ENCODE results near the gene C1orf94. TPM values are rescaled to one million over a fixed set of nuclear protein-coding genes. Genes with fewer than 3 reads are reported as not detected.

Gene C1orf94
- polyA plus RNA-seq, 1 donor (not counting 4 experiments of a cell fraction or from before 2014, with no cell fraction given) = 0.05 TPM

GRCh38 chr1:34213956-34214355 is 37.2 kb downstream of the C1orf94 start:
- Histone ChIP-seq H3K4me3 (ENCODE audit: control insufficient read depth in 2 of 3, extremely low read depth in 1 of 3, insufficient read depth in 2 of 3, low read depth in 1 of 3, low read length in 3 of 3) (no peak overlapping the region), H3K4me2 (ENCODE audit: control insufficient read depth, extremely low read depth, insufficient read depth, low read depth, low read length) (no peak overlapping the region), H3K36me3 (ENCODE audit: control insufficient read depth in 2 of 2, extremely low read depth in 1 of 2, insufficient read depth in 2 of 2, low read length in 2 of 2) (no peaks in the 10 kb centered on the region), H2AFZ (ENCODE audit: control insufficient read depth, low read length) (no peak overlapping the region), H3K9me1 (ENCODE audit: control insufficient read depth, extremely low read depth, insufficient read depth, low read length) (no peaks in the 10 kb centered on the region), H3K9me3 (ENCODE audit: control insufficient read depth, low read depth, low read length) (no peaks in the 10 kb centered on the region), H3K27ac (ENCODE audit: control insufficient read depth, insufficient read depth, low read length) (no peak overlapping the region), H3K4me1 (ENCODE audit: control insufficient read depth, extremely low read depth, insufficient read depth, low read length) (no peaks in the 10 kb centered on the region), H3K9ac (ENCODE audit: control insufficient read depth, extremely low read depth, insufficient read depth, low read length) (no peak overlapping the region), H3K27me3 (ENCODE audit: control insufficient read depth, extremely low read depth, insufficient read depth, low read length) (peaks cover 3% of the 10 kb centered on the region), H4K20me1 (ENCODE audit: control insufficient read depth, extremely low read depth, insufficient read depth, low read length) (no peaks in the 10 kb centered on the region), H3K79me2 (ENCODE audit: control insufficient read depth, insufficient read depth, low read length) (no peaks in the 10 kb centered on the region)
- dilution Hi-C loops (cut with MboI; ENCODE audit: extremely low pct_ligation_motif_present, low sequenced_read_pairs) = no loop called here
- TF ChIP-seq EZH2 (IDR thresholded peaks at IDR 0.05; ENCODE audit: low read length) = no peak
- no peak for TF ChIP-seq CTCF (optimal IDR thresholded peaks at IDR 0.05 in 1 of 3, IDR thresholded peaks at IDR 0.05 in 1 of 3, conservative IDR thresholded peaks at IDR 0.05 in 1 of 3; ENCODE audit: extremely low read depth in 1 of 3, insufficient read depth in 2 of 3, low read length in 3 of 3)
- DNase-seq (ENCODE audit: low read depth, low spot score) (no peak), FAIRE-seq (no peak)

- no peaks in the 10 kb centered on the region for H3K4me1 ChIP-seq (ENCODE audit: control insufficient read depth, extremely low read depth, insufficient read depth, low read length)
- no peak overlapping the region for H3K4me2 ChIP-seq (ENCODE audit: control insufficient read depth, extremely low read depth, insufficient read depth, low read depth, low read length)
- no peaks in the 10 kb centered on the region for H3K9me3 ChIP-seq (ENCODE audit: control insufficient read depth, low read depth, low read length)
- H2AFZ ChIP-seq (ENCODE audit: control insufficient read depth, low read length) = no peak overlapping the region
- H3K4me3 ChIP-seq (ENCODE audit: control insufficient read depth in 2 of 3, extremely low read depth in 1 of 3, insufficient read depth in 2 of 3, low read depth in 1 of 3, low read length in 3 of 3) = no peak overlapping the region
- no peaks in the 10 kb centered on the region for H4K20me1 ChIP-seq (ENCODE audit: control insufficient read depth, extremely low read depth, insufficient read depth, low read length)
- H3K27ac ChIP-seq (ENCODE audit: control insufficient read depth, insufficient read depth, low read length) = no peak overlapping the region
- H3K9ac ChIP-seq (ENCODE audit: control insufficient read depth, extremely low read depth, insufficient read depth, low read length) = no peak overlapping the region
- no peak for FAIRE-seq
- TF ChIP-seq EZH2 (IDR thresholded peaks at IDR 0.05; ENCODE audit: low read length) = no peak
- no peak for TF ChIP-seq CTCF (optimal IDR thresholded peaks at IDR 0.05 in 1 of 3, IDR thresholded peaks at IDR 0.05 in 1 of 3, conservative IDR thresholded peaks at IDR 0.05 in 1 of 3; ENCODE audit: extremely low read depth in 1 of 3, insufficient read depth in 2 of 3, low read length in 3 of 3)
- dilution Hi-C loops (cut with MboI; ENCODE audit: extremely low pct_ligation_motif_present, low sequenced_read_pairs) = no loop called here
- DNase-seq (ENCODE audit: low read depth, low spot score) = no peak
- H3K9me1 ChIP-seq (ENCODE audit: control insufficient read depth, extremely low read depth, insufficient read depth, low read length) = no peaks in the 10 kb centered on the region
- H3K79me2 ChIP-seq (ENCODE audit: control insufficient read depth, insufficient read depth, low read length) = no peaks in the 10 kb centered on the region
- no peaks in the 10 kb centered on the region for H3K36me3 ChIP-seq (ENCODE audit: control insufficient read depth in 2 of 2, extremely low read depth in 1 of 2, insufficient read depth in 2 of 2, low read length in 2 of 2)
- H3K27me3 ChIP-seq (ENCODE audit: control insufficient read depth, extremely low read depth, insufficient read depth, low read length) = peaks cover 7% of the 10 kb centered on the region
Observed at GRCh38 chr1:34231441-34231840, 54.7 kb downstream of the C1orf94 start.

Data from keratinocyte (primary cell).